Breast epithelium (tissue), 4 donors: ENCODE results near the gene DDX41. TPM values are rescaled to one million over a fixed set of nuclear protein-coding genes. Genes with fewer than 3 reads are reported as not detected.

Source experiments
- DNase-seq, 2 donors: peaks; one replicate each; pipeline ENCODE4 v3.0.0-alpha.2; 2019; ENCODE audit warnings: low spot score in 2 of 2
- H3K27ac ChIP-seq, 2 donors: fragments of 200-600 bp; sonication (generic) in 1 of 2; one replicate each; pipeline ENCODE4 v1.5.1; 2016 to 2019; ENCODE audit warnings: mild to moderate bottlenecking in 1 of 2
- H3K27me3 ChIP-seq, 2 donors: fragments of 200-600 bp; sonication (generic) in 1 of 2; one replicate each; pipeline versions ENCODE4 v1.5.1 to v1.6.0; 2017 to 2019; ENCODE audit warnings: control low read depth in 1 of 2, mild to moderate bottlenecking in 1 of 2
- H3K36me3 ChIP-seq: fragments of 200-600 bp; one replicate; pipeline ENCODE4 v1.5.1; 2019
- H3K4me1 ChIP-seq, 2 donors: fragments of 200-600 bp; sonication (generic); one replicate each; pipeline ENCODE4 v1.5.1; 2016 to 2019; ENCODE audit warnings: control low read depth in 1 of 2
- H3K4me3 ChIP-seq, 3 donors: fragments of 200-600 bp; sonication (generic); 1 replicate in 2 of 3; 2 replicates in 1 of 3; pipeline ENCODE4 v1.5.1; 2016 to 2019; ENCODE audit warnings: mild to moderate bottlenecking in 3 of 3, moderate library complexity in 2 of 3
- H3K9me3 ChIP-seq, 2 donors: fragments of 200-600 bp; sonication (generic) in 1 of 2; one replicate each; pipeline ENCODE4 v1.5.1; 2016 to 2019; ENCODE audit warnings: control low read depth in 1 of 2
- CTCF ChIP-seq, 3 donors: fragments of 450-650 bp; IDR thresholded peaks; one replicate each; pipeline ENCODE4 v1.5.1; 2016 to 2017; ENCODE audit warnings: antibody characterized with exemption in 3 of 3, mild to moderate bottlenecking in 3 of 3, moderate library complexity in 3 of 3
- POLR2A ChIP-seq: fragments of 450-650 bp; IDR thresholded peaks from one replicate; pipeline ENCODE4 v1.6.1; 2016; ENCODE audit warnings: antibody characterized with exemption, mild to moderate bottlenecking, moderate library complexity
- POLR2AphosphoS5 ChIP-seq, 3 donors: sonication (generic); formaldehyde crosslinking; IDR thresholded peaks; one replicate each; pipeline ENCODE4 v1.6.1; 2017; ENCODE audit warnings: antibody characterized with exemption in 3 of 3
- intact Hi-C: fragments of 100-400 bp; cut with DNase I; formaldehyde crosslinking; loops from one replicate; pipeline ENCODE4 v1.15.1; 2023; ENCODE audit warnings: low total_unique reads
- total RNA-seq, 3 donors: library from RNA; depleted of rRNA; stranded (reverse); fragments of >200 nt; gene quantifications; one replicate each; pipeline ENCODE4 v1.1.0, GENCODE V29; 2016

DDX41 gene
- total RNA-seq, 3 donors from 2014 or later, result 76.0 to 110 (median 103) TPM

GRCh38 chr5:177496727-177497291, 20.0 kb downstream of the DDX41 start:
- DNase-seq, result peak in 1 of 2 donors; percentile 82
- H3K4me1 ChIP-seq, result peaks cover 0 to 16% of the 10 kb centered on the region in 2 donors
- intact Hi-C loops, result no loop called here
- H3K27me3 ChIP-seq, result no peaks in the 10 kb centered on the region
- peak in 1 of 3 donors; percentile 9 for TF ChIP-seq POLR2AphosphoS5 (IDR thresholded peaks at IDR 0.05)
- TF ChIP-seq POLR2A, result no peak
- no peaks in the 10 kb centered on the region for H3K36me3 ChIP-seq
- peak overlapping the region; percentile 85 to 94 for H3K27ac ChIP-seq
- peak overlapping the region; percentile 67 to 75 (median 74) for H3K4me3 ChIP-seq
- no peaks in the 10 kb centered on the region for H3K9me3 ChIP-seq

GRCh38 chr5:177496070-177496726, 20.6 kb downstream of the DDX41 start:
- Histone ChIP-seq H3K27ac (peak overlapping the region; percentile 85 to 94), H3K4me1 (peaks cover 0 to 16% of the 10 kb centered on the region in 2 donors), H3K27me3 (no peaks in the 10 kb centered on the region), H3K4me3 (peak overlapping the region; percentile 67 to 75 (median 74)), H3K9me3 (no peaks in the 10 kb centered on the region), H3K36me3 (no peaks in the 10 kb centered on the region)
- TF ChIP-seq POLR2A (no peak), CTCF (IDR thresholded peaks at IDR 0.05) (peak in 2 of 3 donors; percentile 26 to 43)
- intact Hi-C loops, result no loop called here
- no peak for DNase-seq

- Histone ChIP-seq H3K4me1 (peaks cover 0 to 16% of the 10 kb centered on the region in 2 donors), H3K4me3 (peak overlapping the region; percentile 67 to 75 (median 74)), H3K27ac (peak overlapping the region; percentile 85 to 94), H3K27me3 (no peaks in the 10 kb centered on the region), H3K36me3 (no peaks in the 10 kb centered on the region), H3K9me3 (no peaks in the 10 kb centered on the region)
- TF ChIP-seq CTCF (IDR thresholded peaks at IDR 0.05) (no peak), POLR2AphosphoS5 (IDR thresholded peaks at IDR 0.05) (no peak), POLR2A (no peak)
- peak in 1 of 2 donors; percentile 71 for DNase-seq
- intact Hi-C loops, result no loop called here
These were observed 21.3 kb downstream of the DDX41 start for GRCh38 chr5:177495243-177496060.

- Histone ChIP-seq H3K36me3 (no peaks in the 10 kb centered on the region), H3K9me3 (no peaks in the 10 kb centered on the region), H3K27me3 (no peaks in the 10 kb centered on the region), H3K4me1 (peaks cover 0 to 16% of the 10 kb centered on the region in 2 donors), H3K27ac (peak overlapping the region; percentile 85 to 94), H3K4me3 (peak overlapping the region; percentile 2 to 75 (median 74))
- DNase-seq, result no peak
- intact Hi-C loops, result loop anchor here (1.0 kb wide), 1 partner anchor 37 kb away; no protein-coding TSS in a partner anchor
- TF ChIP-seq CTCF (IDR thresholded peaks at IDR 0.05), result no peak
- TF ChIP-seq POLR2AphosphoS5 (IDR thresholded peaks at IDR 0.05), result no peak
- TF ChIP-seq POLR2A, result no peak
These were observed 22.2 kb downstream of the DDX41 start for GRCh38 chr5:177494346-177495195.

GRCh38 chr5:177493795-177494345, 22.9 kb downstream of the DDX41 start:
- no peak for TF ChIP-seq CTCF (IDR thresholded peaks at IDR 0.05)
- TF ChIP-seq POLR2A, result no peak
- TF ChIP-seq POLR2AphosphoS5 (IDR thresholded peaks at IDR 0.05), result no peak
- peak overlapping the region; percentile 85 to 94 for H3K27ac ChIP-seq
- intact Hi-C loops, result loop anchor here (1.0 kb wide), 1 partner anchor 37 kb away; no protein-coding TSS in a partner anchor

More at GRCh38 chr5:177493795-177494345, 22.9 kb downstream of the DDX41 start:
- DNase-seq, result no peak
- Histone ChIP-seq H3K27me3 (no peaks in the 10 kb centered on the region), H3K4me1 (peaks cover 0 to 16% of the 10 kb centered on the region in 2 donors), H3K4me3 (no peak overlapping the region), H3K36me3 (no peaks in the 10 kb centered on the region), H3K9me3 (no peaks in the 10 kb centered on the region)
